Measurements from ENCODE around the gene TMEM45A.

The TMEM45A gene

GRCh38 chr3:100545371-100545770 lies 53.0 kb downstream of the TMEM45A start:
- no peak overlapping the region for H3K4me3 ChIP-seq
- no peaks in the 10 kb centered on the region for H3K36me3 ChIP-seq
- TF ChIP-seq Cebpa-rat (IDR thresholded peaks at IDR 0.05) = no peak
- no peak overlapping the region for H3K9ac ChIP-seq
- no peaks in the 10 kb centered on the region for H3K4me1 ChIP-seq
- H3K27me3 ChIP-seq = no peaks in the 10 kb centered on the region
- no peak overlapping the region for H3K4me2 ChIP-seq
- H3K9me3 ChIP-seq (replicated peaks in 1 of 11) = peaks cover 0 to 10% (median 0%) of the 10 kb centered on the region in 11 experiments; a peak in 5 of 22 replicates
- H4K20me1 ChIP-seq = no peaks in the 10 kb centered on the region
- H3K27ac ChIP-seq = no peak overlapping the region

- Histone ChIP-seq H3K36me3 (no peaks in the 10 kb centered on the region), H3K9me3 (replicated peaks in 1 of 11) (peaks cover 0 to 6% (median 0%) of the 10 kb centered on the region in 11 experiments; a peak in 5 of 22 replicates), H3K27ac (no peak overlapping the region), H3K4me3 (no peak overlapping the region), H3K27me3 (no peaks in the 10 kb centered on the region), H3K9ac (no peak overlapping the region), H4K20me1 (no peaks in the 10 kb centered on the region), H3K4me2 (no peak overlapping the region), H3K4me1 (no peaks in the 10 kb centered on the region)
- no peak for TF ChIP-seq Cebpa-rat (IDR thresholded peaks at IDR 0.05)
These were observed 53.8 kb downstream of the TMEM45A start for GRCh38 chr3:100546020-100546744.

- no peaks in the 10 kb centered on the region for H3K27me3 ChIP-seq
- H3K36me3 ChIP-seq = no peaks in the 10 kb centered on the region
- no peak for TF ChIP-seq Cebpa-rat (IDR thresholded peaks at IDR 0.05)
- H3K4me3 ChIP-seq = no peak overlapping the region
- H3K4me1 ChIP-seq = no peaks in the 10 kb centered on the region
- H3K9me3 ChIP-seq (replicated peaks in 1 of 11) = peaks cover 0 to 4% (median 0%) of the 10 kb centered on the region in 11 experiments; a peak in 2 of 22 replicates
- no peak overlapping the region for H3K4me2 ChIP-seq
- no peak overlapping the region for H3K27ac ChIP-seq
- H4K20me1 ChIP-seq = no peaks in the 10 kb centered on the region
- H3K9ac ChIP-seq = no peak overlapping the region
These were observed 55.6 kb downstream of the TMEM45A start for GRCh38 chr3:100548053-100548452.

GRCh38 chr3:100553618-100554372 lies 61.4 kb downstream of the TMEM45A start:
- Histone ChIP-seq H3K9me3 (replicated peaks in 1 of 11) (peaks cover 0 to 5% (median 0%) of the 10 kb centered on the region in 11 experiments; a peak in 4 of 22 replicates), H4K20me1 (no peaks in the 10 kb centered on the region), H3K4me3 (no peak overlapping the region), H3K27me3 (no peaks in the 10 kb centered on the region), H3K36me3 (no peaks in the 10 kb centered on the region), H3K4me1 (0 out of 20 replicates have a peak, but pooled peaks cover 0 to 7% (median 0%) of the 10 kb centered on the region in 10 experiments), H3K27ac (no peak overlapping the region), H3K9ac (no peak overlapping the region), H3K4me2 (no peak overlapping the region)
- TF ChIP-seq Cebpa-rat (IDR thresholded peaks at IDR 0.05) = no peak

GRCh38 chr3:100554373-100554676 lies 61.9 kb downstream of the TMEM45A start:
- Histone ChIP-seq H3K4me3 (no peak overlapping the region), H3K4me2 (no peak overlapping the region), H3K9me3 (replicated peaks in 1 of 11) (peaks cover 0 to 5% (median 0%) of the 10 kb centered on the region in 11 experiments; a peak in 4 of 22 replicates), H3K9ac (no peak overlapping the region), H3K36me3 (no peaks in the 10 kb centered on the region), H3K27me3 (no peaks in the 10 kb centered on the region), H3K4me1 (0 out of 20 replicates have a peak, but pooled peaks cover 0 to 7% (median 0%) of the 10 kb centered on the region in 10 experiments), H3K27ac (no peak overlapping the region), H4K20me1 (no peaks in the 10 kb centered on the region)
- no peak for TF ChIP-seq Cebpa-rat (IDR thresholded peaks at IDR 0.05)

- Histone ChIP-seq H3K27ac (peak overlapping the region in 3 of 11 experiments; percentile 3 to 42 (median 6); a peak in 3 of 22 replicates), H3K27me3 (no peaks in the 10 kb centered on the region), H4K20me1 (no peaks in the 10 kb centered on the region), H3K4me3 (no peak overlapping the region), H3K4me1 (0 out of 20 replicates have a peak, but pooled peaks cover 0 to 7% (median 0%) of the 10 kb centered on the region in 10 experiments), H3K36me3 (no peaks in the 10 kb centered on the region), H3K9ac (no peak overlapping the region), H3K4me2 (peak overlapping the region in 1 of 11 experiments; percentile 29; a peak in 3 of 22 replicates), H3K9me3 (replicated peaks in 1 of 11) (peaks cover 0 to 5% (median 0%) of the 10 kb centered on the region in 11 experiments; a peak in 2 of 22 replicates)
- no peak for TF ChIP-seq Cebpa-rat (IDR thresholded peaks at IDR 0.05)
These were observed 64.4 kb downstream of the TMEM45A start for GRCh38 chr3:100556673-100557310.

GRCh38 chr3:100558233-100558632 lies 65.8 kb downstream of the TMEM45A start:
- TF ChIP-seq Cebpa-rat (IDR thresholded peaks at IDR 0.05) = no peak
- H3K27ac ChIP-seq = no peak overlapping the region
- H3K4me1 ChIP-seq = 0 out of 20 replicates have a peak, but pooled peaks cover 0 to 7% (median 0%) of the 10 kb centered on the region in 10 experiments

GRCh38 chr3:100560426-100560825 lies 68.0 kb downstream of the TMEM45A start:
- Histone ChIP-seq H4K20me1 (no peaks in the 10 kb centered on the region), H3K4me1 (0 out of 20 replicates have a peak, but pooled peaks cover 0 to 7% (median 0%) of the 10 kb centered on the region in 10 experiments), H3K4me3 (no peak overlapping the region), H3K9me3 (replicated peaks in 1 of 11) (peaks cover 0 to 5% (median 0%) of the 10 kb centered on the region in 11 experiments; a peak in 2 of 22 replicates), H3K36me3 (no peaks in the 10 kb centered on the region), H3K4me2 (no peak overlapping the region), H3K27me3 (no peaks in the 10 kb centered on the region), H3K9ac (no peak overlapping the region), H3K27ac (no peak overlapping the region)
- no peak for TF ChIP-seq Cebpa-rat (IDR thresholded peaks at IDR 0.05)

More at GRCh38 chr3:100558233-100558632, 65.8 kb downstream of the TMEM45A start:
- Histone ChIP-seq H3K4me2 (no peak overlapping the region), H3K9me3 (replicated peaks in 1 of 11) (peaks cover 0 to 5% (median 0%) of the 10 kb centered on the region in 11 experiments; a peak in 2 of 22 replicates), H3K36me3 (no peaks in the 10 kb centered on the region), H3K4me3 (no peak overlapping the region), H4K20me1 (no peaks in the 10 kb centered on the region), H3K9ac (no peak overlapping the region), H3K27me3 (no peaks in the 10 kb centered on the region)

Data from BLaER1 treated with 17β-estradiol and CSF1 and Interleukin-3, amounts not matched to agents 10 nM and 100 nM (cell line).